ENCODE measurements around the gene ATP13A3.

ATP13A3 gene

GRCh38 chr3:194390835-194391234 lies 96.0 kb downstream of the ATP13A3 start:
- no peak for DNase-seq

GRCh38 chr3:194389269-194389668 lies 97.5 kb downstream of the ATP13A3 start:
- DNase-seq: no peak

- DNase-seq: no peak
Observed at GRCh38 chr3:194387926-194388418, 98.8 kb downstream of the ATP13A3 start.

- no peak for DNase-seq
Observed at GRCh38 chr3:194387276-194387675, 99.5 kb downstream of the ATP13A3 start.

GRCh38 chr3:194386648-194387047 lies 100.2 kb downstream of the ATP13A3 start:
- DNase-seq: no peak

GRCh38 chr3:194386066-194386465 lies 100.7 kb downstream of the ATP13A3 start:
- DNase-seq: no peak

- no peak for DNase-seq
Observed at GRCh38 chr3:194384569-194385001, 102.2 kb downstream of the ATP13A3 start.

GRCh38 chr3:194384156-194384555 lies 102.6 kb downstream of the ATP13A3 start:
- no peak for DNase-seq

- no peak for DNase-seq
Observed at GRCh38 chr3:194383276-194383940, 103.4 kb downstream of the ATP13A3 start.

- DNase-seq: no peak
Observed at GRCh38 chr3:194382892-194383223, 103.9 kb downstream of the ATP13A3 start.

- no peak for DNase-seq
Observed at GRCh38 chr3:194382196-194382891, 104.5 kb downstream of the ATP13A3 start.

GRCh38 chr3:194381460-194381875 lies 105.3 kb downstream of the ATP13A3 start:
- DNase-seq: no peak

GRCh38 chr3:194380326-194380725 lies 106.5 kb downstream of the ATP13A3 start:
- DNase-seq: no peak

- DNase-seq: no peak
Observed at GRCh38 chr3:194379651-194380050, 107.2 kb downstream of the ATP13A3 start.

GRCh38 chr3:194379231-194379630 lies 107.6 kb downstream of the ATP13A3 start:
- DNase-seq: no peak

GRCh38 chr3:194377708-194378107 lies 109.1 kb downstream of the ATP13A3 start:
- DNase-seq: no peak

GRCh38 chr3:194376241-194376560 lies 110.6 kb downstream of the ATP13A3 start:
- DNase-seq: no peak

GRCh38 chr3:194375473-194376240 lies 111.1 kb downstream of the ATP13A3 start:
- no peak for DNase-seq

GRCh38 chr3:194374935-194375334 lies 111.9 kb downstream of the ATP13A3 start:
- no peak for DNase-seq

GRCh38 chr3:194373899-194374298 lies 112.9 kb downstream of the ATP13A3 start:
- no peak for DNase-seq

GRCh38 chr3:194373028-194373427 lies 113.8 kb downstream of the ATP13A3 start:
- no peak for DNase-seq

GRCh38 chr3:194370753-194371152 lies 116.0 kb downstream of the ATP13A3 start:
- no peak for DNase-seq

- DNase-seq: no peak
Observed at GRCh38 chr3:194369522-194370279, 117.1 kb downstream of the ATP13A3 start, which contains the start of gene LRRC15. TSS of gene LRRC15 (minus strand) at chr3:194369743. CDS start at chr3:194361043, 8,700 bp downstream.
